Stimulated activated naive CD8-positive, alpha-beta T cell treated with anti-CD3 and anti-CD28 coated beads, Interleukin-15, amount 100 ng/mL, for 72 hours (primary cell): ENCODE measurements around the gene AQP3.
"Not testable (repeated sequence)": the region's sequence is repeated elsewhere in the genome, so short reads cannot be mapped to it uniquely, and the experiment has no call there.

Experiments used
- ATAC-seq: fragments of 150-1000 bp; cut with Tn5 transposase; 2 replicates; pipeline ENCODE4 v1.10.0; 2021; ENCODE audit warnings: mild to moderate bottlenecking, moderate library complexity
- DNase-seq, 2 donors: peaks; one replicate each; pipeline ENCODE4 v3.0.0; 2021 to 2022
- H3K27ac Mint-ChIP-seq, 2 donors: one replicate each; pipeline ENCODE4 v1.8.0; 2022; ENCODE audit warnings: mild to moderate bottlenecking in 2 of 2, mixed read lengths in 2 of 2, moderate library complexity in 2 of 2
- H3K27me3 Mint-ChIP-seq: one replicate; pipeline ENCODE4 v1.8.0; 2022; ENCODE audit warnings: mixed read lengths
- H3K4me1 Mint-ChIP-seq: one replicate; pipeline ENCODE4 v1.8.0; 2022; ENCODE audit warnings: mild to moderate bottlenecking, mixed read lengths
- H3K4me3 Mint-ChIP-seq, 2 donors: one replicate each; pipeline ENCODE4 v1.8.0; 2022; ENCODE audit warnings: mild to moderate bottlenecking in 2 of 2, mixed read lengths in 2 of 2, moderate library complexity in 1 of 2
- H3K9me3 Mint-ChIP-seq, 2 donors: one replicate each; pipeline ENCODE4 v1.8.0; 2022; ENCODE audit warnings: mixed read lengths in 2 of 2

The AQP3 gene

DNA sequence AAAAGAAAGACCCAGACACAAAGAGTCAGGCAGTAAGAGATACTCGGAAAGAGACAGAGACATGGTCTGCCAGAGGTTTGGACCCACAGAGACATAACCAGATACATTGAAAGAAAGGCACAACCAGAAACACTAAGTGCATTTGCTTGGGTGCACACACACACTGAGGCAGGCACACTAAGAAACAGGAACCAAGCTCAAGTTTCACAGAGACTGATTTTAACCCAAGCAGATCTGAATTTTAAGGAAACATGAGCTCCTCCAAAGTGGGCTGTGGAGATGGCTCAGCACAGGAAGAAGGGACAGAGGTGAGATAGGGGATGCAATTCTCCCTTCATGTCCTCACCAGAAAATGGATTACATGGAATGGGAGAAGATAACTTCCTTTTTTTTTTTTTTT lies 9.5 kb downstream of the AQP3 start:
- ATAC-seq, result no peak
- DNase-seq, result no peak
- H3K27ac Mint-ChIP-seq, result no peak overlapping the region
- H3K27me3 Mint-ChIP-seq, result no peaks in the 10 kb centered on the region
- H3K4me1 Mint-ChIP-seq, result no peaks in the 10 kb centered on the region
- no peak overlapping the region for H3K4me3 Mint-ChIP-seq
- no peaks in the 10 kb centered on the region for H3K9me3 Mint-ChIP-seq

DNA sequence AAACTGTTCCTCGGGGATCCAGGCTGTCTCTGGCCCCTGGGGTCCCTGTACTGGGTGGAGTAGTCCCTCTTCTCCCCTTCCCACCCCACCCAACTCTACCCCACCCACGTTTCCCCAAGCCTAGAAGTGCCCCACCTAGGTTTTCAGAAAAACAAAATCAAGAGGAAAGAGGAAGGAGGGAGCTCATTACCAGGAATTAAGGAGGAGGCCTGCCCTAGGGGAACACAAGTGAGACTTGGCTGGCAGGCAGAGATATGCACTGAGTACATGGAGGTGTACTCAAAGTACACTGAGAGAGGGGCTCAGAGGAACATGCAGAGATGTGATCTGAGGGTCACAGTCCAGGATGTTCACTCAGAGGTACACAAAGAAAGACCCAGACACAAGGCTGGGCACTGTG lies 10.2 kb downstream of the AQP3 start:
- H3K9me3 Mint-ChIP-seq, result no peaks in the 10 kb centered on the region
- no peak overlapping the region for H3K27ac Mint-ChIP-seq
- no peaks in the 10 kb centered on the region for H3K27me3 Mint-ChIP-seq
- no peaks in the 10 kb centered on the region for H3K4me1 Mint-ChIP-seq
- no peak for DNase-seq
- ATAC-seq, result no peak
- H3K4me3 Mint-ChIP-seq, result no peak overlapping the region

- Mint-ChIP-seq H3K4me3 (no peak overlapping the region), H3K27ac (no peak overlapping the region), H3K9me3 (no peaks in the 10 kb centered on the region), H3K4me1 (no peaks in the 10 kb centered on the region), H3K27me3 (no peaks in the 10 kb centered on the region)
- DNase-seq, result no peak
- no peak for ATAC-seq
Measured at GRCh38 chr9:33436445-33436844, 10.9 kb downstream of the AQP3 start.

DNA sequence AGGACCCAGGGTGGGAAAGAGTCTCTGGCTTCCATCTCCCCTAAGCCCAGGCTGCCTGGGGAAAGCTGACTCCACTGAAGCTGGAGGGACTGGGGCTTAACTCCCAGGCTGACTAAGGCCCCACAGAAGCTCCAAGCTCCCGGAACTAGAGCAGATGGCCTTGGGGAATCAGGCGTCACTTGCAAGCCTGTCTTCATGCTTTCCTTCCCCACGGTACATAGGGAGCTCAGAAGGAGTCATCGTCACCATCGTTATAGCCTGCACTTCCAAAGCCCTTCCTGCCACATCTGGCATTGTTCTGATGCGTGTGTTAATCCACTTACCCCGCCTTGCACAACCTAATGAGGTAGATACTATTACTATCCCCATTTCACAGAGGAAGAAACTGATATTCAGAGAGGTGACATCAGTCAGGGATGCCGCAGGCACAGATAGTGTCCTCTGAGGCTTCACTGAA lies 11.5 kb downstream of the AQP3 start:
- Mint-ChIP-seq H3K27me3 (no peaks in the 10 kb centered on the region), H3K4me3 (no peak overlapping the region)

GRCh38 chr9:33434317-33435105 lies 12.9 kb downstream of the AQP3 start:
- Mint-ChIP-seq H3K27ac (no peak overlapping the region), H3K9me3 (no peaks in the 10 kb centered on the region), H3K27me3 (no peaks in the 10 kb centered on the region), H3K4me3 (no peak overlapping the region), H3K4me1 (no peaks in the 10 kb centered on the region)
- ATAC-seq (no peak), DNase-seq (no peak)

More for the DNA sequence above, 11.5 kb downstream of the AQP3 start:
- DNase-seq (no peak), ATAC-seq (no peak)
- H3K9me3 Mint-ChIP-seq, result no peaks in the 10 kb centered on the region
- no peak overlapping the region for H3K27ac Mint-ChIP-seq
- H3K4me1 Mint-ChIP-seq, result no peaks in the 10 kb centered on the region

DNA sequence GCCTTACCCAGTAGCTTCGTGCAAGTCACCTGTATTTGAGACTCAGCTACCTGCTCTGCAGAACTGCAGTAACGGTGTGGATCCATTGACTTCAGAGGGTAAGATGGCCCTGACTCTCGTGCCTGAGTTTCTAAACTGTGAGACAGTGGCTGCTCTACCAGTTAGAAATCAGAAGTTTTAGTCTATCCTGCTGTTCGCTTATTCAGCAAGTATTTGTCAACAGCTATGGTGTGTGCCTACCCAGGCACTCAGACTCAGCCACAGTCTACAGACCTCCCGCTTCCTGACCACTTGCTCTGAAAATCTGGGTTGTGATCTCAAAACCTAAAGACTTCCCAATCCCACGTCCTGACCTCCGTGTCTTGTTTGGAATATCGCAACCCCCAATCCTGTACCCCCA lies 13.5 kb downstream of the AQP3 start:
- Mint-ChIP-seq H3K9me3 (no peaks in the 10 kb centered on the region), H3K27ac (no peak overlapping the region), H3K27me3 (no peaks in the 10 kb centered on the region), H3K4me3 (no peak overlapping the region), H3K4me1 (no peaks in the 10 kb centered on the region)
- no peak for DNase-seq
- no peak for ATAC-seq

DNA sequence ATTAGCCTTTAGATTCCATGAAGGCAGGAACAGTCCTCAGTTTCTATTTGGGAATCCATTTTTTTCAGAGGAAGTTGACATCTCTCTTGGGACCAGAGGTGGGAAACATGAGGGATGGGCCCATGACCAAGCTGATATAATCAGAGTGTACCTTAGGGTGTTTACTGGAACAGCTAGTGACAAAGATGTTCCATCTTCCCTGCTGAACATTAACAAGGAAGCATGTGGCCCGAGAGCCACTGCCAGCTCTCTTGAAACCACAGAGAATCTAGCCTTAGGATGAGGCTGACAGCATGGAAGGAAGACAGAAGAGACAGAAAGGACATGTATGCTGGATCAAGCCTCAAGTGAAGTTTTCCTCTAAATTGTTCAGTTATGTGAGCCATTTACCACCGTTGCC lies 16.0 kb downstream of the AQP3 start:
- H3K4me3 Mint-ChIP-seq, result no peak overlapping the region
- DNase-seq (no peak), ATAC-seq (no peak)
- no peaks in the 10 kb centered on the region for H3K4me1 Mint-ChIP-seq
- H3K27me3 Mint-ChIP-seq, result no peaks in the 10 kb centered on the region
- H3K9me3 Mint-ChIP-seq, result no peaks in the 10 kb centered on the region
- peak overlapping the region in 1 of 2 donors; percentile 71 for H3K27ac Mint-ChIP-seq

DNA sequence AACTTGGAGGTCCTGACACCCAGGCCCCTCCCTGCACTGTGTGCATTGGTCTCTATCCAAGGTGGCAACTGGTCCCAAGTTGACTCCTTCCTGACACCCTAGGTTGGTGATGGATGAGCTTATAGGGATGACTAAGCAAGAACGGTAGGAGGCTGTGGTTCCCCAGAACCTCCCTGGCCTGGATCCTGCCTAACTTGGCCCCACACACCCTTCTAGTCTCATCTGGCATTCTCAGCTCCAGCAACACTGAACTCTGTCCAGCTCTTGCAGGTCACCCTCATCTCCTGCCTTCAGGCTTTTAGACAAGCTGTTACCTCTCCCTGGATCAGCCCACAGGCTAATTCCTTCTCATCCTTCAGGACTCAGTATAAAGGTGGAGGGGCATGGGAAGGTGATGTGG lies 16.5 kb downstream of the AQP3 start:
- no peaks in the 10 kb centered on the region for H3K4me1 Mint-ChIP-seq
- H3K27ac Mint-ChIP-seq, result no peak overlapping the region
- ATAC-seq, result no peak

GRCh38 chr9:33429256-33429985 lies 18.0 kb downstream of the AQP3 start:
- no peaks in the 10 kb centered on the region for H3K9me3 Mint-ChIP-seq
- H3K27me3 Mint-ChIP-seq, result no peaks in the 10 kb centered on the region
- H3K4me3 Mint-ChIP-seq, result no peak overlapping the region
- DNase-seq, result no peak
- no peak for ATAC-seq
- H3K4me1 Mint-ChIP-seq, result no peaks in the 10 kb centered on the region
- peak overlapping the region in 1 of 2 donors; percentile 21 for H3K27ac Mint-ChIP-seq

More for the DNA sequence above, 16.5 kb downstream of the AQP3 start:
- H3K9me3 Mint-ChIP-seq, result no peaks in the 10 kb centered on the region
- H3K4me3 Mint-ChIP-seq, result no peak overlapping the region
- H3K27me3 Mint-ChIP-seq, result no peaks in the 10 kb centered on the region
- DNase-seq, result no peak

DNA sequence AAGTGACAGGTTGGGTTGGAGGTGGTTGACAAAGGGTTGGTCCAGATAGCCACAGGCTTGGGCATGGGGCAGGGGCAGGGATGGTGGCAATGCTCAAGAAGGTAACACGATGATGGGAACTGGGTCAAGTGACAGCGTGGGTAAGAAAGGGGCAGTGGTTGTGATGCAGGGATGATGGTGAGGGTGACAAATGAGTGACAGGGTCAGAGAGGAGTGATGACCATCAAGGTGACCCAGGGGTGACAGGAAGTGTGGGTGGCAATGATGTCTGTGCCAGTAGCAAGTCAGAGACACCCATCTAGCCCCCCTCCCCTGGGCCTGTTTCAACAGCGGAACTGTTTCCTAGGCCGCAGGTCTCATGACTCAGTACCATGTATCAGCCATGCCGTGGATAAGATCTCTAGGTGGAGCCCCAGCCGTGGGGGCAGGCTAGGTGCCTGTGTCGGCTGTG lies 20.5 kb downstream of the AQP3 start:
- H3K4me3 Mint-ChIP-seq, result no peak overlapping the region
- H3K9me3 Mint-ChIP-seq, result no peaks in the 10 kb centered on the region
- ATAC-seq (no peak), DNase-seq (no peak)
- H3K27me3 Mint-ChIP-seq, result no peaks in the 10 kb centered on the region
- H3K4me1 Mint-ChIP-seq, result no peaks in the 10 kb centered on the region
- no peak overlapping the region for H3K27ac Mint-ChIP-seq

- H3K9me3 Mint-ChIP-seq, result no peaks in the 10 kb centered on the region
- peak overlapping the region in 1 of 2 donors; percentile 13 for H3K27ac Mint-ChIP-seq
- ATAC-seq (no peak), DNase-seq (no peak)
- H3K4me1 Mint-ChIP-seq, result no peaks in the 10 kb centered on the region
- H3K27me3 Mint-ChIP-seq, result no peaks in the 10 kb centered on the region
- no peak overlapping the region for H3K4me3 Mint-ChIP-seq
Measured at GRCh38 chr9:33425128-33425533, 22.3 kb downstream of the AQP3 start.

DNA sequence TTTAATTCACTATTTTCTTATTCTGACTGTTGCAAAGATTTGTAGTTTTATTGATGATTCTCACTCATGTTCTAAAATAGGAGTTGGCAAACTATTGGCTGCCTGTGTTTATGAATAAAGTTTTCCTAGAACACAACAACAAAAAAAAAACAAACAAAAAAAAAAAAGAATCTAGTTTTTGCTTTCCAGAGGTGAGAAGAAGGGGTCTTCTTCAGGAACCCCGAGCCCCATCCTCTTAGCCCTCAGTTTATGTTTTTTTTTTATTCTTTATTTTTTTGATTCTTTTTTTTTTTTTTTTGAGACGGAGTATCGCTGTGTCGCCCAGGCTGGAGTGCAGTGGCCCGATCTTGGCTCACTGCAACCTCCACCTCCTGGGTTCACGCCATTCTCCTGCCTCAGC lies 22.9 kb downstream of the AQP3 start:
- ATAC-seq, H3K9me3 Mint-ChIP-seq, H3K27ac Mint-ChIP-seq, H3K27me3 Mint-ChIP-seq, DNase-seq, H3K4me1 Mint-ChIP-seq, H3K4me3 Mint-ChIP-seq: not testable (repeated sequence)

DNA sequence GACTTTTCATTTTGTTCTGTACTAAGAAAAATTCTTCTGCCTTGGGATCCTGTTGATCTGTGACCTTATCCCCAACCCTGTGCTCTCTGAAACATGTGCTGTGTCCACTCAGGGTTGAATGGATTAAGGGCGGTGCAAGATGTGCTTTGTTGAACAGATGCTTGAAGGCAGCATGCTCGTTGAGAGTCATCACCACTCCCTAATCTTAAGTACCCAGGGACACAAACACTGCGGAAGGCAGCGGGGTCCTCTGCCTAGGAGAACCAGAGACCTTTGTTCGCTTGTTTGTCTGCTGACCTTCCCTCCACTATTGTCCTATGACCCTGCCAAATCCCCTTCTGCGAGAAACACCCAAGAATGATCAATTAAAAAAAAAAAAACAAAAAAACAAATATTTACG lies 23.4 kb downstream of the AQP3 start:
- ATAC-seq, H3K9me3 Mint-ChIP-seq, DNase-seq, H3K27ac Mint-ChIP-seq, H3K27me3 Mint-ChIP-seq, H3K4me3 Mint-ChIP-seq, H3K4me1 Mint-ChIP-seq: not testable (repeated sequence)

- DNase-seq, result no peak
- Mint-ChIP-seq H3K27me3 (no peaks in the 10 kb centered on the region), H3K9me3 (no peaks in the 10 kb centered on the region), H3K27ac (no peak overlapping the region), H3K4me3 (no peak overlapping the region), H3K4me1 (peaks cover 37% of the 10 kb centered on the region)
- ATAC-seq, result no peak
Measured at GRCh38 chr9:33419708-33420303, 27.6 kb downstream of the AQP3 start.

GRCh38 chr9:33418090-33418489 lies 29.3 kb downstream of the AQP3 start:
- Mint-ChIP-seq H3K27ac (peak overlapping the region in 1 of 2 donors; percentile 23), H3K27me3 (no peaks in the 10 kb centered on the region), H3K9me3 (no peaks in the 10 kb centered on the region), H3K4me3 (no peak overlapping the region), H3K4me1 (peaks cover 48% of the 10 kb centered on the region)
- ATAC-seq, result no peak
- DNase-seq, result no peak

- Mint-ChIP-seq H3K4me3 (peak overlapping the region in 1 of 2 donors; percentile 45), H3K9me3 (no peaks in the 10 kb centered on the region), H3K4me1 (peaks cover 48% of the 10 kb centered on the region), H3K27me3 (no peaks in the 10 kb centered on the region), H3K27ac (peak overlapping the region in 1 of 2 donors; percentile 55)
- DNase-seq (no peak), ATAC-seq (no peak)
Measured at GRCh38 chr9:33416996-33417395, 30.4 kb downstream of the AQP3 start.
